ENCODE results near the gene HMCES.

Gene HMCES

GRCh38 chr3:129281726-129282125, 3.1 kb downstream of the HMCES start:
- ChIA-PET CTCF (no interaction called here), POLR2A (interaction anchor here (0.6 kb wide), 1 partner anchor 145 kb away, joined by 3 read pairs; no protein-coding TSS in a partner anchor)
- no peak overlapping the region for H3K4me3 ChIP-seq (ENCODE audit: low read depth, low read length)
- TF ChIP-seq ZBTB20 (tag by site-specific recombination; IDR thresholded peaks at IDR 0.05) (no peak), PRDM6 (tag by site-specific recombination; IDR thresholded peaks at IDR 0.05) (no peak)
- no peaks in the 10 kb centered on the region for H3K9me3 ChIP-seq (ENCODE audit: control insufficient read depth, insufficient read depth, low read depth, low read length)
- no peak overlapping the region for H3K27ac ChIP-seq (ENCODE audit: extremely low read depth, low read depth, low read length)
- peaks cover 4% of the 10 kb centered on the region for H3K4me1 ChIP-seq (ENCODE audit: control insufficient read depth, insufficient read depth, low read length)
- peaks cover 0 to 52% of the 10 kb centered on the region in 2 experiments; a peak in 2 of 3 replicates for H3K36me3 ChIP-seq (ENCODE audit: control insufficient read depth in 2 of 2, insufficient read depth in 1 of 2, low read length in 2 of 2)

- Histone ChIP-seq H3K36me3 (ENCODE audit: control insufficient read depth in 2 of 2, insufficient read depth in 1 of 2, low read length in 2 of 2) (peaks cover 0 to 51% of the 10 kb centered on the region in 2 experiments; a peak in 2 of 3 replicates), H3K9me3 (ENCODE audit: control insufficient read depth, insufficient read depth, low read depth, low read length) (no peaks in the 10 kb centered on the region), H3K27ac (ENCODE audit: extremely low read depth, low read depth, low read length) (no peak overlapping the region), H3K4me3 (ENCODE audit: low read depth, low read length) (no peak overlapping the region), H3K4me1 (ENCODE audit: control insufficient read depth, insufficient read depth, low read length) (peaks cover 4% of the 10 kb centered on the region)
- TF ChIP-seq ZNF341 (tag by site-specific recombination; IDR thresholded peaks at IDR 0.05; ENCODE audit: low read depth): no peak
- ChIA-PET CTCF (interaction anchor here (0.6 kb wide), 1 partner anchor 313 kb away, joined by 5 read pairs; no protein-coding TSS in a partner anchor), POLR2A (interaction anchor here (0.7 to 1.7 kb wide), 2 partner anchors 33 to 46 kb away, joined by 6 read pairs; a partner anchor contains a TSS)
These were observed 4.2 kb downstream of the HMCES start for GRCh38 chr3:129282727-129283327.

GRCh38 chr3:129286081-129286480, 7.4 kb downstream of the HMCES start:
- Histone ChIP-seq H3K9me3 (ENCODE audit: control insufficient read depth, insufficient read depth, low read depth, low read length) (no peaks in the 10 kb centered on the region), H3K36me3 (ENCODE audit: control insufficient read depth in 2 of 2, insufficient read depth in 1 of 2, low read length in 2 of 2) (peaks cover 16 to 71% of the 10 kb centered on the region in 2 experiments; a peak in 2 of 3 replicates)
- CTCF ChIA-PET: no interaction called here
- no peak for TF ChIP-seq ZNF223 (tag by site-specific recombination; IDR thresholded peaks at IDR 0.05)
- TF ChIP-seq ZNF621 (tag by site-specific recombination; IDR thresholded peaks at IDR 0.05): no peak
- TF ChIP-seq ZNF449 (tag by site-specific recombination; IDR thresholded peaks at IDR 0.05): no peak
- TF ChIP-seq ZNF571 (tag by site-specific recombination; IDR thresholded peaks at IDR 0.05): no peak
- no peak for TF ChIP-seq GFI1B (tag by site-specific recombination; IDR thresholded peaks at IDR 0.05)
- TF ChIP-seq KLF8 (tag by site-specific recombination; IDR thresholded peaks at IDR 0.05): no peak
- TF ChIP-seq ZIC2 (tag by site-specific recombination; IDR thresholded peaks at IDR 0.05): no peak
- no peak for TF ChIP-seq ZNF280D (tag by site-specific recombination; IDR thresholded peaks at IDR 0.05)
- no peak for TF ChIP-seq ZNF394 (tag by site-specific recombination; IDR thresholded peaks at IDR 0.05; ENCODE audit: borderline replicate concordance)
- TF ChIP-seq ZNF202 (tag by site-specific recombination; IDR thresholded peaks at IDR 0.05; ENCODE audit: borderline replicate concordance): no peak
- TF ChIP-seq ZNF530 (tag by site-specific recombination; IDR thresholded peaks at IDR 0.05; ENCODE audit: low read depth): no peak
- TF ChIP-seq RBAK (tag by site-specific recombination; IDR thresholded peaks at IDR 0.05): no peak
- TF ChIP-seq ZNF518A (tag by site-specific recombination; conservative IDR thresholded peaks at IDR 0.05; ENCODE audit: low read depth): no peak
- no peak for TF ChIP-seq GLI4 (tag by site-specific recombination; IDR thresholded peaks at IDR 0.05)
- TF ChIP-seq ZNF19 (tag by site-specific recombination; IDR thresholded peaks at IDR 0.05; ENCODE audit: low read depth): no peak

More at GRCh38 chr3:129286081-129286480, 7.4 kb downstream of the HMCES start:
- no peaks in the 10 kb centered on the region for H3K4me1 ChIP-seq (ENCODE audit: control insufficient read depth, insufficient read depth, low read length)
- no peak overlapping the region for H3K4me3 ChIP-seq (ENCODE audit: low read depth, low read length)
- no peak overlapping the region for H3K27ac ChIP-seq (ENCODE audit: extremely low read depth, low read depth, low read length)
- POLR2A ChIA-PET: no interaction called here
